Chondrocyte (in vitro differentiated cells): ENCODE measurements around the gene TSPAN33. TPM values are rescaled to one million over a fixed set of nuclear protein-coding genes. Genes with fewer than 3 reads are reported as not detected.
A peak's percentile ranks its signal among the peaks of the same experiment; 100 is the strongest.
"Not testable (repeated sequence)": the region's sequence is repeated elsewhere in the genome, so short reads cannot be mapped to it uniquely, and the experiment has no call there.

Experiments used
- DNase-seq: peaks from one replicate; pipeline ENCODE4 v3.0.0; 2021; ENCODE audit warnings: mixed read lengths, low spot score
- H3K27ac Mint-ChIP-seq: one replicate; pipeline ENCODE4 v1.8.0; 2021; ENCODE audit warnings: mild to moderate bottlenecking, moderate library complexity, mixed read lengths; ENCODE audit not compliant: unreplicated experiment
- H3K27me3 Mint-ChIP-seq: 2 replicates; pipeline ENCODE4 v1.8.0; 2021; ENCODE audit warnings: low read depth, mixed read lengths
- H3K36me3 Mint-ChIP-seq: 2 replicates; pipeline ENCODE4 v1.8.0; 2021; ENCODE audit warnings: low read depth, mixed read lengths
- H3K4me1 Mint-ChIP-seq: 2 replicates; pipeline ENCODE4 v1.8.0; 2021; ENCODE audit warnings: low read depth, mild to moderate bottlenecking, mixed read lengths
- H3K4me3 Mint-ChIP-seq: one replicate; pipeline ENCODE4 v1.8.0; 2021; ENCODE audit warnings: mild to moderate bottlenecking, moderate library complexity, mixed read lengths; ENCODE audit not compliant: unreplicated experiment
- H3K9me3 Mint-ChIP-seq: 2 replicates; pipeline ENCODE4 v1.8.0; 2021; ENCODE audit warnings: low read depth, mixed read lengths
- CTCF ChIP-seq: fragments of 200-600 bp; sonication (generic); IDR thresholded peaks from 2 replicates; pipeline ENCODE4 v1.5.0; 2021; ENCODE audit warnings: antibody characterized with exemption, mild to moderate bottlenecking, moderate library complexity
- total RNA-seq: library from RNA; stranded (reverse); gene quantifications from 3 replicates; pipeline ENCODE4 v1.2.1, GENCODE V29; 2021

TSPAN33 gene
- total RNA-seq, 1 donor from 2014 or later = 4.2 TPM

GRCh38 chr7:129168231-129169021 lies 23.9 kb downstream of the TSPAN33 start:
- TF ChIP-seq CTCF = no peak
- Mint-ChIP-seq H3K9me3 (no peaks in the 10 kb centered on the region), H3K27me3 (peaks cover 1% of the 10 kb centered on the region), H3K27ac (no peak overlapping the region), H3K4me1 (peaks cover 11% of the 10 kb centered on the region), H3K4me3 (peak overlapping the region; percentile 54), H3K36me3 (no peaks in the 10 kb centered on the region)
- no peak for DNase-seq

GRCh38 chr7:129169171-129169671 lies 24.7 kb downstream of the TSPAN33 start:
- Mint-ChIP-seq H3K4me1 (peaks cover 11% of the 10 kb centered on the region), H3K9me3 (no peaks in the 10 kb centered on the region), H3K27me3 (peaks cover 1% of the 10 kb centered on the region), H3K27ac (peak overlapping the region; percentile 27), H3K4me3 (peak overlapping the region; percentile 59), H3K36me3 (no peaks in the 10 kb centered on the region)
- no peak for DNase-seq
- no peak for TF ChIP-seq CTCF

- TF ChIP-seq CTCF = no peak
- Mint-ChIP-seq H3K27me3 (peaks cover 1% of the 10 kb centered on the region), H3K9me3 (no peaks in the 10 kb centered on the region), H3K4me3 (peak overlapping the region; percentile 59), H3K36me3 (no peaks in the 10 kb centered on the region), H3K27ac (no peak overlapping the region), H3K4me1 (peaks cover 11% of the 10 kb centered on the region)
- no peak for DNase-seq
Observed at GRCh38 chr7:129169686-129170440, 25.4 kb downstream of the TSPAN33 start.

- H3K36me3 Mint-ChIP-seq = no peaks in the 10 kb centered on the region
- no peaks in the 10 kb centered on the region for H3K9me3 Mint-ChIP-seq
- H3K27ac Mint-ChIP-seq = no peak overlapping the region
- peaks cover 1% of the 10 kb centered on the region for H3K27me3 Mint-ChIP-seq
- TF ChIP-seq CTCF = no peak
- no peak for DNase-seq
- H3K4me3 Mint-ChIP-seq = no peak overlapping the region
- H3K4me1 Mint-ChIP-seq = peaks cover 11% of the 10 kb centered on the region
Observed at GRCh38 chr7:129170441-129171021, 26.0 kb downstream of the TSPAN33 start.

- not testable (repeated sequence) for H3K27me3 Mint-ChIP-seq, H3K27ac Mint-ChIP-seq, DNase-seq, H3K4me3 Mint-ChIP-seq, H3K9me3 Mint-ChIP-seq, H3K36me3 Mint-ChIP-seq
- H3K4me1 Mint-ChIP-seq = peaks cover 19% of the 10 kb centered on the region
Observed at GRCh38 chr7:129173861-129174260, 29.4 kb downstream of the TSPAN33 start.
